B cell (primary cell): ENCODE measurements around the gene WTAP. TPM values are rescaled to one million over a fixed set of nuclear protein-coding genes. Genes with fewer than 3 reads are reported as not detected.

Experiments
- ATAC-seq: fragments of 200-7000 bp; cut with Tn5 transposase; one replicate; pipeline ENCODE4 v1.10.0; 2021; ENCODE audit warnings: low read depth, mild to moderate bottlenecking, moderate number of reproducible peaks, moderate library complexity
- CTCF ChIA-PET: fragments of 350-600 bp; sonication (Branson Sonifier 250); formaldehyde crosslinking; loops from one replicate; lab custom pipeline; 2021; ENCODE audit warnings: antibody characterized with exemption, inconsistent platforms; lab: Charles Lee
- POLR2A ChIA-PET: fragments of 350-600 bp; sonication (Branson Sonifier 250); formaldehyde crosslinking; loops from one replicate; lab custom pipeline; 2021; ENCODE audit warnings: antibody characterized with exemption; lab: Charles Lee
- DNase-seq: peaks from one replicate; pipeline ENCODE4 v3.0.0; 2013
- H2AFZ ChIP-seq: 2 replicates; pipeline ENCODE4 v1.6.1; 2012; ENCODE audit warnings: mild to moderate bottlenecking, low read depth, low read length; ENCODE audit not compliant: insufficient read depth, poor library complexity, severe bottlenecking
- H3K27ac ChIP-seq, 2 donors: 1 replicate in 1 of 2; 2 replicates in 1 of 2; pipeline ENCODE4 v1.5.1; 2012 to 2013; ENCODE audit warnings: low read length in 2 of 2, mild to moderate bottlenecking in 2 of 2, moderate library complexity in 1 of 2
- H3K27me3 ChIP-seq, 4 experiments: fragments of 200-600 bp in 1 of 4; sonication (generic) in 1 of 4; replicated peaks in 1 of 4; 1 replicate in 2 of 4; 2 replicates in 2 of 4; pipeline versions ENCODE4 v1.6.1 to v1.7.0; 2013 to 2016; ENCODE audit warnings: low read length in 3 of 4, mild to moderate bottlenecking in 2 of 4, mixed read lengths in 1 of 4, moderate library complexity in 1 of 4; ENCODE audit not compliant: insufficient read depth in 4 of 4, control insufficient read depth in 3 of 4; ENCODE audit errors: control extremely low read depth in 1 of 4
- H3K36me3 ChIP-seq, 2 experiments: replicated peaks in 1 of 2; 1 replicate in 1 of 2; 2 replicates in 1 of 2; pipeline versions ENCODE4 v1.6.1 to v1.7.1; 2013; ENCODE audit warnings: low read length in 1 of 2; ENCODE audit not compliant: insufficient read depth in 2 of 2, control insufficient read depth in 1 of 2; ENCODE audit errors: control extremely low read depth in 1 of 2, extremely low read depth in 1 of 2
- H3K4me1 ChIP-seq, 2 donors: fragments of 200-600 bp in 1 of 2; sonication (generic) in 1 of 2; 1 replicate in 1 of 2; 2 replicates in 1 of 2; pipeline versions ENCODE4 v1.5.1 to v1.6.1; 2013 to 2017; ENCODE audit warnings: low read length in 2 of 2; ENCODE audit not compliant: control insufficient read depth in 2 of 2, insufficient read depth in 2 of 2
- H3K4me2 ChIP-seq: replicated peaks from 2 replicates; pipeline ENCODE3; 2012; ENCODE audit warnings: mild to moderate bottlenecking, low read depth, low read length; ENCODE audit not compliant: poor library complexity, severe bottlenecking
- H3K4me3 ChIP-seq, 5 experiments: fragments of 200-600 bp in 1 of 5; sonication (generic) in 1 of 5; 1 replicate in 3 of 5; 2 replicates in 2 of 5; pipeline versions ENCODE4 v1.5.1 to v1.7.0; 2011 to 2016; ENCODE audit warnings: low read length in 4 of 5, mild to moderate bottlenecking in 4 of 5, low read depth in 2 of 5, control low read depth in 1 of 5, moderate library complexity in 1 of 5; ENCODE audit not compliant: insufficient read depth in 1 of 5; ENCODE audit errors: control extremely low read depth in 1 of 5, extremely low read depth in 1 of 5
- H3K79me2 ChIP-seq: fragments of 200-600 bp; sonication (generic); one replicate; pipeline ENCODE4 v1.6.0; 2016; ENCODE audit warnings: low read length; ENCODE audit not compliant: control insufficient read depth, insufficient read depth
- H3K9ac ChIP-seq: fragments of 200-600 bp; sonication (generic); 2 replicates; pipeline ENCODE4 v1.6.1; 2017; ENCODE audit warnings: mild to moderate bottlenecking, low read length, moderate library complexity
- H3K9me3 ChIP-seq, 3 donors: one replicate each; pipeline versions ENCODE4 v1.6.1 to v1.7.1; 2013; ENCODE audit warnings: low read length in 2 of 3; ENCODE audit not compliant: control insufficient read depth in 2 of 3, insufficient read depth in 1 of 3; ENCODE audit errors: control extremely low read depth in 1 of 3
- H4K20me1 ChIP-seq: 2 replicates; pipeline ENCODE4 v1.6.0; 2012; ENCODE audit warnings: mild to moderate bottlenecking, low read length; ENCODE audit not compliant: insufficient read depth, control insufficient read depth, poor library complexity, severe bottlenecking
- H3K27ac Mint-ChIP-seq: one replicate; pipeline ENCODE4 v1.8.0; 2021; ENCODE audit warnings: mixed read lengths
- H3K27me3 Mint-ChIP-seq: one replicate; pipeline ENCODE4 v1.8.0; 2021; ENCODE audit warnings: mixed read lengths
- H3K4me1 Mint-ChIP-seq: one replicate; pipeline ENCODE4 v1.8.0; 2021; ENCODE audit warnings: mixed read lengths
- H3K4me3 Mint-ChIP-seq: one replicate; pipeline ENCODE4 v1.8.0; 2021; ENCODE audit warnings: mixed read lengths
- H3K9me3 Mint-ChIP-seq: one replicate; pipeline ENCODE4 v1.8.0; 2022; ENCODE audit warnings: mixed read lengths; ENCODE audit not compliant: insufficient read depth
- CTCF ChIP-seq: fragments of 200-600 bp; IDR thresholded peaks from one replicate; pipeline ENCODE4 v1.8.0; 2022; ENCODE audit warnings: antibody characterized with exemption, mild to moderate bottlenecking
- EZH2 ChIP-seq: IDR thresholded peaks from 2 replicates; pipeline ENCODE4 v1.6.1; 2012; ENCODE audit warnings: borderline replicate concordance, low read depth, mild to moderate bottlenecking, moderate library complexity, low read length; ENCODE audit not compliant: insufficient read depth, poor library complexity, severe bottlenecking
- WGBS: methylation state at CpG from one replicate; pipeline ENCODE4 v1.1.5; 2013; ENCODE audit warnings: missing lambda C conversion rate; ENCODE audit not compliant: insufficient coverage; 5-methylcytosine and 5-hydroxymethylcytosine counted together
- intact Hi-C: fragments of 100-400 bp; cut with micrococcal nuclease; formaldehyde crosslinking; loops from one replicate; pipeline ENCODE4 v1.10.0; 2022
- polyA plus RNA-seq: library from polyadenylated mRNA; depleted of rRNA; stranded (reverse); fragments of >200 nt; gene quantifications from 2 replicates; pipeline ENCODE4 v1.2.3, GENCODE V29; 2012
- total RNA-seq, 2 donors: library from RNA; stranded (reverse); fragments of 120-200 nt in 1 of 2; gene quantifications; 1 replicate in 1 of 2; 2 replicates in 1 of 2; pipeline versions ENCODE4 v1.2.3 to v1.2.4, GENCODE V29; 2013 to 2022

Gene WTAP
- total and polyA plus RNA-seq, 2 donors (not counting 1 experiment from before 2014, with no cell fraction given): 34.2 to 165 TPM

DNA sequence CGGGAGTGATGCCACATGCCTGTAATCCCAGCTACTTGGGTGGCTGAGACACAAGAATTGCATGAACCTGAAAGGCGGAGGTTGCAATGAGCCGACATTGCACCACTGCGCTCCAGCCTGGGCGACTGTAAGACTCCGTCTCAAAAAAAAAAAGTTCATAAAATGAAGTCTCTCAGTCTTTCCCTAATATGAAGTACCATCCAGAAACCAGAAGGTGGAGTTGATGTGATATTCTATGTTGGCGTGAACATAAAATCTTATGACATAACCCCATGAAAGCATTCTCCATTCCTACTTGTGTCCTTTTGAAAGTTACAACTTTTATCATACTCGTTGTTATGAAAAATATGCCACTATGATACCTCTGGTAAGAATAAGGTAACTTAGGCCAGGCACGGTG, 40.0 kb upstream of the WTAP start:
- Mint-ChIP-seq H3K4me1 (peaks cover 18% of the 10 kb centered on the region), H3K27ac (no peak overlapping the region), H3K27me3 (no peaks in the 10 kb centered on the region), H3K4me3 (no peak overlapping the region), H3K9me3 (no peaks in the 10 kb centered on the region)
- Histone ChIP-seq H3K9me3 (no peaks in the 10 kb centered on the region), H3K4me2 (no peak overlapping the region), H3K4me3 (no peak overlapping the region), H3K27ac (no peak overlapping the region), H2AFZ (no peak overlapping the region), H3K36me3 (peaks cover 12 to 49% of the 10 kb centered on the region in 2 experiments), H4K20me1 (peaks cover 10% of the 10 kb centered on the region), H3K79me2 (peaks cover 49% of the 10 kb centered on the region), H3K4me1 (peaks cover 13 to 14% of the 10 kb centered on the region in 2 donors), H3K9ac (no peak overlapping the region), H3K27me3 (no peaks in the 10 kb centered on the region)
- CTCF ChIA-PET: no interaction called here
- ATAC-seq (no peak), DNase-seq (no peak)
- intact Hi-C loops: no loop called here
- 97% methylated on average over 5 of the region's 9 CpGs for WGBS
- POLR2A ChIA-PET: no interaction called here
- TF ChIP-seq CTCF: no peak
- TF ChIP-seq EZH2: no peak

- H4K20me1 ChIP-seq: peaks cover 11% of the 10 kb centered on the region
- no peak overlapping the region for H3K27ac ChIP-seq
- peaks cover 21% of the 10 kb centered on the region for H3K4me1 Mint-ChIP-seq
- H3K27ac Mint-ChIP-seq: no peak overlapping the region
- no peak overlapping the region for H3K9ac ChIP-seq
- TF ChIP-seq EZH2 (no peak), CTCF (no peak)
- no peak overlapping the region for H2AFZ ChIP-seq
- H3K4me3 Mint-ChIP-seq: no peak overlapping the region
- H3K9me3 Mint-ChIP-seq: no peaks in the 10 kb centered on the region
- no peaks in the 10 kb centered on the region for H3K27me3 ChIP-seq
- ChIA-PET POLR2A (no interaction called here), CTCF (interaction anchor here (1.0 to 1.2 kb wide), 2 partner anchors 35 to 103 kb away, joined by 3 to 4 read pairs; no protein-coding TSS in a partner anchor)
- H3K27me3 Mint-ChIP-seq: no peaks in the 10 kb centered on the region
- peaks cover 15 to 16% of the 10 kb centered on the region in 2 donors for H3K4me1 ChIP-seq
- peaks cover 49% of the 10 kb centered on the region for H3K79me2 ChIP-seq
- DNase-seq (no peak), ATAC-seq (no peak)
- H3K9me3 ChIP-seq: no peaks in the 10 kb centered on the region
- H3K4me3 ChIP-seq: no peak overlapping the region
- 100% methylated on average over 3 of the region's 5 CpGs for WGBS
- H3K4me2 ChIP-seq: no peak overlapping the region
- peaks cover 9 to 42% of the 10 kb centered on the region in 2 experiments for H3K36me3 ChIP-seq
- intact Hi-C loops: no loop called here
These were observed 38.9 kb upstream of the WTAP start for GRCh38 chr6:159688266-159688905.
